CD14-positive monocyte (primary cell): ENCODE results near the gene POLG2. TPM values are rescaled to one million over a fixed set of nuclear protein-coding genes. Genes with fewer than 3 reads are reported as not detected.
A peak's percentile ranks its signal among the peaks of the same experiment; 100 is the strongest.

Source experiments
- DNase-seq, 3 donors: peaks; one replicate each; pipeline ENCODE4 v3.0.0-alpha.2; 2011 to 2022
- H2AFZ ChIP-seq: 2 replicates; pipeline ENCODE4 v1.6.0; 2012; ENCODE audit warnings: mild to moderate bottlenecking, low read depth, low read length, inconsistent platforms; ENCODE audit not compliant: insufficient read depth, poor library complexity, severe bottlenecking
- H3K27ac ChIP-seq, 2 donors: 1 replicate in 1 of 2; 2 replicates in 1 of 2; pipeline ENCODE4 v1.5.1; 2012 to 2013; ENCODE audit warnings: low read length in 2 of 2, control low read depth in 1 of 2, inconsistent platforms in 1 of 2, low read depth in 1 of 2, mild to moderate bottlenecking in 1 of 2
- H3K27me3 ChIP-seq, 2 donors: one replicate each; pipeline versions ENCODE4 v1.6.0 to v1.6.1; 2011 to 2013; ENCODE audit warnings: low read length in 2 of 2; ENCODE audit not compliant: control insufficient read depth in 2 of 2, insufficient read depth in 2 of 2
- H3K36me3 ChIP-seq, 2 donors: replicated peaks in 1 of 2; 1 replicate in 1 of 2; 2 replicates in 1 of 2; pipeline versions ENCODE4 v1.5.1 to v1.6.1; 2012 to 2013; ENCODE audit warnings: low read length in 2 of 2, control low read depth in 1 of 2, inconsistent platforms in 1 of 2, mild to moderate bottlenecking in 1 of 2; ENCODE audit not compliant: insufficient read depth in 2 of 2, control insufficient read depth in 1 of 2
- H3K4me1 ChIP-seq, 2 donors: 1 replicate in 1 of 2; 2 replicates in 1 of 2; pipeline versions ENCODE4 v1.5.1 to v1.6.1; 2012 to 2013; ENCODE audit warnings: low read length in 2 of 2, control low read depth in 1 of 2, inconsistent platforms in 1 of 2, mild to moderate bottlenecking in 1 of 2, moderate library complexity in 1 of 2; ENCODE audit not compliant: insufficient read depth in 2 of 2, control insufficient read depth in 1 of 2
- H3K4me2 ChIP-seq: replicated peaks from 2 replicates; pipeline ENCODE3; 2012; ENCODE audit warnings: low read length, moderate library complexity, mild to moderate bottlenecking; ENCODE audit not compliant: poor library complexity, severe bottlenecking; ENCODE audit errors: extremely low read depth
- H3K4me3 ChIP-seq, 3 experiments: fragments of 200-600 bp in 1 of 3; sonication (generic) in 1 of 3; replicated peaks in 1 of 3; 1 replicate in 2 of 3; 2 replicates in 1 of 3; pipeline ENCODE4 v1.5.1; 2011 to 2013; ENCODE audit warnings: low read length in 3 of 3, mild to moderate bottlenecking in 3 of 3, control low read depth in 2 of 3, low read depth in 2 of 3, inconsistent platforms in 1 of 3, moderate library complexity in 1 of 3
- H3K79me2 ChIP-seq: 2 replicates; pipeline ENCODE4 v1.6.0; 2012; ENCODE audit warnings: mild to moderate bottlenecking, control low read depth, inconsistent platforms, low read length, moderate library complexity; ENCODE audit not compliant: insufficient read depth
- H3K9ac ChIP-seq: 2 replicates; pipeline ENCODE4 v1.6.0; 2017; ENCODE audit warnings: low read length, mild to moderate bottlenecking; ENCODE audit not compliant: insufficient read depth, poor library complexity, severe bottlenecking
- H3K9me3 ChIP-seq, 2 donors: replicated peaks in 1 of 2; 1 replicate in 1 of 2; 2 replicates in 1 of 2; pipeline versions ENCODE4 v1.5.1 to v1.6.1; 2012 to 2013; ENCODE audit warnings: low read length in 2 of 2, control low read depth in 1 of 2; ENCODE audit not compliant: control insufficient read depth in 1 of 2, insufficient read depth in 1 of 2
- H4K20me1 ChIP-seq: 2 replicates; pipeline ENCODE4 v1.6.0; 2012; ENCODE audit warnings: mild to moderate bottlenecking, low read length, control low read depth, moderate library complexity; ENCODE audit not compliant: insufficient read depth
- H3K27ac Mint-ChIP-seq, 7 donors: one replicate each; pipeline ENCODE4 v1.8.0; 2020; ENCODE audit warnings: mild to moderate bottlenecking in 7 of 7, mixed read lengths in 7 of 7, moderate library complexity in 6 of 7, inconsistent platforms in 2 of 7
- H3K27me3 Mint-ChIP-seq, 3 donors: one replicate each; pipeline ENCODE4 v1.8.0; 2021 to 2022; ENCODE audit warnings: low read depth in 3 of 3, mild to moderate bottlenecking in 3 of 3, mixed read lengths in 3 of 3, moderate library complexity in 3 of 3, inconsistent platforms in 1 of 3
- H3K36me3 Mint-ChIP-seq, 2 donors: one replicate each; pipeline ENCODE4 v1.8.0; 2020; ENCODE audit warnings: mixed read lengths in 2 of 2, inconsistent platforms in 1 of 2, mild to moderate bottlenecking in 1 of 2
- H3K4me1 Mint-ChIP-seq: one replicate; pipeline ENCODE4 v1.8.0; 2020; ENCODE audit warnings: mild to moderate bottlenecking, mixed read lengths
- H3K4me3 Mint-ChIP-seq, 2 donors: one replicate each; pipeline ENCODE4 v1.8.0; 2020; ENCODE audit warnings: mild to moderate bottlenecking in 2 of 2, mixed read lengths in 2 of 2, moderate library complexity in 1 of 2
- H3K9me3 Mint-ChIP-seq, 7 donors: one replicate each; pipeline ENCODE4 v1.8.0; 2020 to 2022; ENCODE audit warnings: mixed read lengths in 7 of 7, mild to moderate bottlenecking in 6 of 7, moderate library complexity in 6 of 7, inconsistent platforms in 2 of 7
- CTCF ChIP-seq: fragments of 200-600 bp; IDR thresholded peaks from one replicate; pipeline ENCODE4 v1.8.0; 2022; ENCODE audit warnings: antibody characterized with exemption, mild to moderate bottlenecking
- WGBS: methylation state at CpG from one replicate; pipeline ENCODE4 v1.1.5; 2013; ENCODE audit warnings: missing lambda C conversion rate; ENCODE audit not compliant: insufficient coverage; 5-methylcytosine and 5-hydroxymethylcytosine counted together
- intact Hi-C, 2 donors: fragments of 100-400 bp; cut with micrococcal nuclease; formaldehyde crosslinking; loops; one replicate each; pipeline versions ENCODE4 v1.15.0 to v1.15.1; 2023
- polyA plus RNA-seq, 3 donors: library from polyadenylated mRNA; depleted of rRNA in 1 of 3; unstranded in 2 of 3; stranded (reverse) in 1 of 3; fragments of 300-500 nt in 2 of 3; fragments of >200 nt in 1 of 3; fragmentation: Illumina TruSeq in 2 of 3; gene quantifications; 1 replicate in 2 of 3; 2 replicates in 1 of 3; pipeline ENCODE4 v1.2.3, GENCODE V29; 2012 to 2021

POLG2 gene
- polyA plus RNA-seq, 3 donors = 0.85 to 15.8 (median 1.7) TPM

GRCh38 chr17:64502809-64503208 lies 6.0 kb upstream of the POLG2 start:
- Histone ChIP-seq H4K20me1 (peaks cover 86% of the 10 kb centered on the region), H2AFZ (no peak overlapping the region), H3K4me1 (peaks cover 18 to 39% of the 10 kb centered on the region in 2 donors), H3K27me3 (no peaks in the 10 kb centered on the region), H3K4me2 (no peak overlapping the region), H3K79me2 (peaks cover 84% of the 10 kb centered on the region), H3K4me3 (peak overlapping the region in 1 of 3 experiments; percentile 99), H3K36me3 (peaks cover 66 to 69% of the 10 kb centered on the region in 2 donors), H3K9me3 (no peaks in the 10 kb centered on the region), H3K9ac (no peak overlapping the region), H3K27ac (no peak overlapping the region)
- intact Hi-C loops = no loop called here
- peaks cover 70 to 71% of the 10 kb centered on the region in 2 donors for H3K36me3 Mint-ChIP-seq
- peak overlapping the region in 3 of 7 donors; percentile 10 to 40 (median 15) for H3K27ac Mint-ChIP-seq
- no peak overlapping the region for H3K4me3 Mint-ChIP-seq
- peaks cover 41% of the 10 kb centered on the region for H3K4me1 Mint-ChIP-seq
- no peak for TF ChIP-seq CTCF
- DNase-seq = no peak
- no peaks in the 10 kb centered on the region for H3K27me3 Mint-ChIP-seq
- peaks cover 0 to 5% (median 2%) of the 10 kb centered on the region in 7 donors for H3K9me3 Mint-ChIP-seq
- WGBS = no CpG with 5 or more reads among the region's 2 CpGs

- Histone ChIP-seq H3K27ac (no peak overlapping the region), H3K4me2 (no peak overlapping the region), H2AFZ (no peak overlapping the region), H4K20me1 (peaks cover 86% of the 10 kb centered on the region), H3K79me2 (peaks cover 76% of the 10 kb centered on the region), H3K27me3 (no peaks in the 10 kb centered on the region), H3K36me3 (peaks cover 66 to 69% of the 10 kb centered on the region in 2 donors), H3K4me1 (peaks cover 20 to 39% of the 10 kb centered on the region in 2 donors), H3K4me3 (no peak overlapping the region), H3K9me3 (no peaks in the 10 kb centered on the region), H3K9ac (no peak overlapping the region)
- intact Hi-C loops = no loop called here
- peak overlapping the region in 5 of 7 donors; percentile 3 to 70 (median 38) for H3K27ac Mint-ChIP-seq
- H3K4me1 Mint-ChIP-seq = peaks cover 45% of the 10 kb centered on the region
- WGBS = 92% methylated on average over 3 of the region's 3 CpGs
- H3K4me3 Mint-ChIP-seq = no peak overlapping the region
- H3K36me3 Mint-ChIP-seq = peaks cover 70 to 71% of the 10 kb centered on the region in 2 donors
- DNase-seq = no peak
- no peaks in the 10 kb centered on the region for H3K27me3 Mint-ChIP-seq
- no peak for TF ChIP-seq CTCF
- H3K9me3 Mint-ChIP-seq = peaks cover 0 to 5% (median 2%) of the 10 kb centered on the region in 7 donors
Measured at GRCh38 chr17:64502021-64502420, 5.2 kb upstream of the POLG2 start.
